ENCODE results near the gene ARMC9.
"Not testable (repeated sequence)": the region's sequence is repeated elsewhere in the genome, so short reads cannot be mapped to it uniquely, and the experiment has no call there.

Gene ARMC9

GRCh38 chr2:231408304-231408703, 209.9 kb downstream of the ARMC9 start:
- not testable (repeated sequence) for H3K9ac ChIP-seq (ENCODE audit: low read depth, low read length); H3K9me3 ChIP-seq (ENCODE audit: control insufficient read depth, insufficient read depth, low read length); H3K36me3 ChIP-seq (ENCODE audit: insufficient read depth, low read length)
- H3K4me1 ChIP-seq (ENCODE audit: insufficient read depth, low read length): peaks cover 18% of the 10 kb centered on the region

GRCh38 chr2:231409776-231410175, 211.3 kb downstream of the ARMC9 start:
- Histone ChIP-seq H3K9ac (ENCODE audit: low read depth, low read length) (no peak overlapping the region), H3K4me1 (ENCODE audit: insufficient read depth, low read length) (peaks cover 29% of the 10 kb centered on the region), H3K9me3 (ENCODE audit: control insufficient read depth, insufficient read depth, low read length) (0 out of 2 replicates have a peak, but pooled peaks cover 8% of the 10 kb centered on the region), H3K36me3 (ENCODE audit: insufficient read depth, low read length) (no peaks in the 10 kb centered on the region)

- no peaks in the 10 kb centered on the region for H3K36me3 ChIP-seq (ENCODE audit: insufficient read depth, low read length)
- H3K4me1 ChIP-seq (ENCODE audit: insufficient read depth, low read length): peaks cover 25% of the 10 kb centered on the region
- H3K9ac ChIP-seq (ENCODE audit: low read depth, low read length): no peak overlapping the region; the same call in 1 of the 2 replicates
Measured at GRCh38 chr2:231410293-231411004, 212.0 kb downstream of the ARMC9 start.

GRCh38 chr2:231411237-231411636, 212.8 kb downstream of the ARMC9 start:
- Histone ChIP-seq H3K36me3 (ENCODE audit: insufficient read depth, low read length) (no peaks in the 10 kb centered on the region), H3K4me1 (ENCODE audit: insufficient read depth, low read length) (peaks cover 21% of the 10 kb centered on the region), H3K9me3 (ENCODE audit: control insufficient read depth, insufficient read depth, low read length) (0 out of 2 replicates have a peak, but pooled peaks cover 8% of the 10 kb centered on the region), H3K9ac (ENCODE audit: low read depth, low read length) (peak overlapping the region; percentile 73)

More at GRCh38 chr2:231410293-231411004, 212.0 kb downstream of the ARMC9 start:
- 0 out of 2 replicates have a peak, but pooled peaks cover 8% of the 10 kb centered on the region for H3K9me3 ChIP-seq (ENCODE audit: control insufficient read depth, insufficient read depth, low read length)

GRCh38 chr2:231411831-231412617, 213.6 kb downstream of the ARMC9 start:
- Histone ChIP-seq H3K9me3 (ENCODE audit: control insufficient read depth, insufficient read depth, low read length) (0 out of 2 replicates have a peak, but pooled peaks cover 8% of the 10 kb centered on the region), H3K9ac (ENCODE audit: low read depth, low read length) (peak overlapping the region; percentile 73), H3K4me1 (ENCODE audit: insufficient read depth, low read length) (peaks cover 21% of the 10 kb centered on the region), H3K36me3 (ENCODE audit: insufficient read depth, low read length) (no peaks in the 10 kb centered on the region)

- Histone ChIP-seq H3K9me3 (ENCODE audit: control insufficient read depth, insufficient read depth, low read length) (0 out of 2 replicates have a peak, but pooled peaks cover 8% of the 10 kb centered on the region), H3K4me1 (ENCODE audit: insufficient read depth, low read length) (peaks cover 21% of the 10 kb centered on the region), H3K36me3 (ENCODE audit: insufficient read depth, low read length) (no peaks in the 10 kb centered on the region), H3K9ac (ENCODE audit: low read depth, low read length) (no peak overlapping the region)
Measured at GRCh38 chr2:231412618-231412963, 214.2 kb downstream of the ARMC9 start.

- peaks cover 21% of the 10 kb centered on the region for H3K4me1 ChIP-seq (ENCODE audit: insufficient read depth, low read length)
- 0 out of 2 replicates have a peak, but pooled peaks cover 5% of the 10 kb centered on the region for H3K9me3 ChIP-seq (ENCODE audit: control insufficient read depth, insufficient read depth, low read length)
- H3K36me3 ChIP-seq (ENCODE audit: insufficient read depth, low read length): no peaks in the 10 kb centered on the region
- no peak overlapping the region for H3K9ac ChIP-seq (ENCODE audit: low read depth, low read length)
Measured at GRCh38 chr2:231413456-231413855, 215.0 kb downstream of the ARMC9 start.

- Histone ChIP-seq H3K9me3 (ENCODE audit: control insufficient read depth, insufficient read depth, low read length) (0 out of 2 replicates have a peak, but pooled peaks cover 2% of the 10 kb centered on the region), H3K4me1 (ENCODE audit: insufficient read depth, low read length) (peaks cover 21% of the 10 kb centered on the region), H3K9ac (ENCODE audit: low read depth, low read length) (no peak overlapping the region), H3K36me3 (ENCODE audit: insufficient read depth, low read length) (no peaks in the 10 kb centered on the region)
Measured at GRCh38 chr2:231413921-231414476, 215.6 kb downstream of the ARMC9 start.

- no peaks in the 10 kb centered on the region for H3K9me3 ChIP-seq (ENCODE audit: control insufficient read depth, insufficient read depth, low read length)
- peaks cover 21% of the 10 kb centered on the region for H3K4me1 ChIP-seq (ENCODE audit: insufficient read depth, low read length)
- H3K9ac ChIP-seq (ENCODE audit: low read depth, low read length): no peak overlapping the region
- H3K36me3 ChIP-seq (ENCODE audit: insufficient read depth, low read length): no peaks in the 10 kb centered on the region
Measured at GRCh38 chr2:231415029-231415428, 216.6 kb downstream of the ARMC9 start.

GRCh38 chr2:231418820-231419640, 220.6 kb downstream of the ARMC9 start:
- no peak overlapping the region for H3K9ac ChIP-seq (ENCODE audit: low read depth, low read length)
- H3K9me3 ChIP-seq (ENCODE audit: control insufficient read depth, insufficient read depth, low read length): no peaks in the 10 kb centered on the region
- peaks cover 6% of the 10 kb centered on the region for H3K4me1 ChIP-seq (ENCODE audit: insufficient read depth, low read length)
- no peaks in the 10 kb centered on the region for H3K36me3 ChIP-seq (ENCODE audit: insufficient read depth, low read length)

- Histone ChIP-seq H3K9ac (ENCODE audit: low read depth, low read length) (no peak overlapping the region), H3K36me3 (ENCODE audit: insufficient read depth, low read length) (no peaks in the 10 kb centered on the region), H3K9me3 (ENCODE audit: control insufficient read depth, insufficient read depth, low read length) (no peaks in the 10 kb centered on the region), H3K4me1 (ENCODE audit: insufficient read depth, low read length) (peaks cover 11% of the 10 kb centered on the region; the same call in 1 of the 2 replicates)
Measured at GRCh38 chr2:231421051-231421580, 222.7 kb downstream of the ARMC9 start.

- Histone ChIP-seq H3K4me1 (ENCODE audit: insufficient read depth, low read length) (peaks cover 13% of the 10 kb centered on the region; the same call in 1 of the 2 replicates), H3K36me3 (ENCODE audit: insufficient read depth, low read length) (no peaks in the 10 kb centered on the region), H3K9ac (ENCODE audit: low read depth, low read length) (no peak overlapping the region), H3K9me3 (ENCODE audit: control insufficient read depth, insufficient read depth, low read length) (no peaks in the 10 kb centered on the region)
Measured at GRCh38 chr2:231422056-231422455, 223.6 kb downstream of the ARMC9 start.

- no peaks in the 10 kb centered on the region for H3K36me3 ChIP-seq (ENCODE audit: insufficient read depth, low read length)
- H3K9me3 ChIP-seq (ENCODE audit: control insufficient read depth, insufficient read depth, low read length): no peaks in the 10 kb centered on the region
- H3K9ac ChIP-seq (ENCODE audit: low read depth, low read length): no peak overlapping the region
- peaks cover 13% of the 10 kb centered on the region; the same call in 1 of the 2 replicates for H3K4me1 ChIP-seq (ENCODE audit: insufficient read depth, low read length)
Measured at GRCh38 chr2:231423176-231423575, 224.7 kb downstream of the ARMC9 start.
